ENCODE results near the gene NFIA.

The NFIA gene

GRCh38 chr1:61506944-61507500 lies 424.7 kb downstream of the NFIA start:
- Histone ChIP-seq H3K27me3 (ENCODE audit: insufficient read depth, low read length, poor library complexity, severe bottlenecking) (no peaks in the 10 kb centered on the region), H3K4me2 (ENCODE audit: low read depth, low read length, poor library complexity, severe bottlenecking) (no peak overlapping the region), H3K4me3 (ENCODE audit: low read length, poor library complexity, severe bottlenecking) (no peak overlapping the region), H3K79me2 (ENCODE audit: insufficient read depth, low read length) (no peaks in the 10 kb centered on the region), H3K4me1 (ENCODE audit: insufficient read depth, low read length, poor library complexity, severe bottlenecking) (no peaks in the 10 kb centered on the region), H3K36me3 (ENCODE audit: insufficient read depth, low read length) (no peaks in the 10 kb centered on the region), H3F3A (ENCODE audit: low read depth) (no peaks in the 10 kb centered on the region), H4K20me1 (ENCODE audit: insufficient read depth, low read length, poor library complexity, severe bottlenecking) (no peaks in the 10 kb centered on the region), H2AFZ (ENCODE audit: low read length) (no peak overlapping the region), H3K9ac (ENCODE audit: low read depth, low read length, poor library complexity, severe bottlenecking) (no peak overlapping the region), H3K9me2 (replicated peaks; ENCODE audit: low read depth, low read length) (no peaks in the 10 kb centered on the region), H3K9me3 (ENCODE audit: insufficient read depth, low read depth, low read length) (no peaks in the 10 kb centered on the region)
- no peak for TF ChIP-seq CTCF (conservative IDR thresholded peaks at IDR 0.05; ENCODE audit: low read length)
- no peak for TF ChIP-seq EZH2phosphoT487 (IDR thresholded peaks at IDR 0.05; ENCODE audit: borderline replicate concordance)

All from Loucy (cell line).